ENCODE data around the gene ZNF562.

- TF ChIP-seq TAF1 (IDR thresholded peaks at IDR 0.05; ENCODE audit: low read depth): no peak
- TF ChIP-seq YY1 (IDR thresholded peaks at IDR 0.05; ENCODE audit: low read depth): no peak
- no peak for TF ChIP-seq TCF12 (IDR thresholded peaks at IDR 0.05; ENCODE audit: low read depth)
- no peak for TF ChIP-seq REST (IDR thresholded peaks at IDR 0.05; ENCODE audit: low read depth)
- TF ChIP-seq NFIC (IDR thresholded peaks at IDR 0.05): no peak
- no peak for TF ChIP-seq CEBPB (IDR thresholded peaks at IDR 0.05)
- no peak for TF ChIP-seq RAD21 (IDR thresholded peaks at IDR 0.05; ENCODE audit: low read depth)
- TF ChIP-seq, protein P1, sequence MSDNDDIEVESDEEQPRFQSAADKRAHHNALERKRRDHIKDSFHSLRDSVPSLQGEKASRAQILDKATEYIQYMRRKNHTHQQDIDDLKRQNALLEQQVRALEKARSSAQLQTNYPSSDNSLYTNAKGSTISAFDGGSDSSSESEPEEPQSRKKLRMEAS (IDR thresholded peaks at IDR 0.05): no peak
- TF ChIP-seq ZBTB7A (IDR thresholded peaks at IDR 0.05; ENCODE audit: low read depth): no peak
- no peak for TF ChIP-seq CREB1 (IDR thresholded peaks at IDR 0.05; ENCODE audit: low read depth)
- TF ChIP-seq EP300 (IDR thresholded peaks at IDR 0.05; ENCODE audit: borderline replicate concordance): no peak
Observed at GRCh38 chr19:9597027-9597426, 77.9 kb downstream of the ZNF562 start.

Data from Ishikawa (cell line).